ENCODE data around the gene OR4K15.

Gene OR4K15, protein sequence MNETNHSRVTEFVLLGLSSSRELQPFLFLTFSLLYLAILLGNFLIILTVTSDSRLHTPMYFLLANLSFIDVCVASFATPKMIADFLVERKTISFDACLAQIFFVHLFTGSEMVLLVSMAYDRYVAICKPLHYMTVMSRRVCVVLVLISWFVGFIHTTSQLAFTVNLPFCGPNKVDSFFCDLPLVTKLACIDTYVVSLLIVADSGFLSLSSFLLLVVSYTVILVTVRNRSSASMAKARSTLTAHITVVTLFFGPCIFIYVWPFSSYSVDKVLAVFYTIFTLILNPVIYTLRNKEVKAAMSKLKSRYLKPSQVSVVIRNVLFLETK

DNA sequence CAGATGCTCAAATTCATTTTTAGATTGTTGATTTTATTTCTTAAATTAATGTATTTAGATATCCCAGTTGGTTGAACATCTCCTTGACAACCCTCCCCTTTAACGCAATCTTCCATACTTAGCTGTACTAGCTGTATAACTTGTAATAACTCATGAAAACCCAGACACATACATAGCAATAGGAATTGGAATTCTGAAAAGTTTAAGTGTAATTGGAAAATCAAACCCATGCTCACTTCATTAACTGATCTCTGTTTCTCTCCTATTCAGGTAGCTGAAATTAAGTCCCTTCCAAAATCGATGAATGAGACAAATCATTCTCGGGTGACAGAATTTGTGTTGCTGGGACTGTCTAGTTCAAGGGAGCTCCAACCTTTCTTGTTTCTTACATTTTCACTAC is at the start of gene OR4K15:
Gene OR4K15, plus strand, starts transcription at position 301 of the 400 bp plus-strand sequence. Its CDS starts 0 bp downstream, at position 301.
- no peaks in the 10 kb centered on the region for H3K36me3 ChIP-seq (ENCODE audit: control insufficient read depth, insufficient read depth, low read length)
- no peaks in the 10 kb centered on the region for H3K79me2 ChIP-seq
- H3K27me3 ChIP-seq (ENCODE audit: control insufficient read depth, insufficient read depth, low read length): no peaks in the 10 kb centered on the region
- no peaks in the 10 kb centered on the region for H3K4me1 ChIP-seq
- TF ChIP-seq, protein P1, sequence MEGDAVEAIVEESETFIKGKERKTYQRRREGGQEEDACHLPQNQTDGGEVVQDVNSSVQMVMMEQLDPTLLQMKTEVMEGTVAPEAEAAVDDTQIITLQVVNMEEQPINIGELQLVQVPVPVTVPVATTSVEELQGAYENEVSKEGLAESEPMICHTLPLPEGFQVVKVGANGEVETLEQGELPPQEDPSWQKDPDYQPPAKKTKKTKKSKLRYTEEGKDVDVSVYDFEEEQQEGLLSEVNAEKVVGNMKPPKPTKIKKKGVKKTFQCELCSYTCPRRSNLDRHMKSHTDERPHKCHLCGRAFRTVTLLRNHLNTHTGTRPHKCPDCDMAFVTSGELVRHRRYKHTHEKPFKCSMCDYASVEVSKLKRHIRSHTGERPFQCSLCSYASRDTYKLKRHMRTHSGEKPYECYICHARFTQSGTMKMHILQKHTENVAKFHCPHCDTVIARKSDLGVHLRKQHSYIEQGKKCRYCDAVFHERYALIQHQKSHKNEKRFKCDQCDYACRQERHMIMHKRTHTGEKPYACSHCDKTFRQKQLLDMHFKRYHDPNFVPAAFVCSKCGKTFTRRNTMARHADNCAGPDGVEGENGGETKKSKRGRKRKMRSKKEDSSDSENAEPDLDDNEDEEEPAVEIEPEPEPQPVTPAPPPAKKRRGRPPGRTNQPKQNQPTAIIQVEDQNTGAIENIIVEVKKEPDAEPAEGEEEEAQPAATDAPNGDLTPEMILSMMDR (IDR thresholded peaks at IDR 0.05): no peak
- H3K4me2 ChIP-seq (ENCODE audit: low read length): no peak within 1 kb of the TSS
- H3K27ac ChIP-seq: no peak within 1 kb of the TSS
- no peak within 1 kb of the TSS for H3K4me3 ChIP-seq (ENCODE audit: low read depth, low read length)
- H3K9me3 ChIP-seq (ENCODE audit: control insufficient read depth, low read length): no peaks in the 10 kb centered on the region
- no peak within 1 kb of the TSS for H3K9ac ChIP-seq
- H2AFZ ChIP-seq: no peak within 1 kb of the TSS

DNA sequence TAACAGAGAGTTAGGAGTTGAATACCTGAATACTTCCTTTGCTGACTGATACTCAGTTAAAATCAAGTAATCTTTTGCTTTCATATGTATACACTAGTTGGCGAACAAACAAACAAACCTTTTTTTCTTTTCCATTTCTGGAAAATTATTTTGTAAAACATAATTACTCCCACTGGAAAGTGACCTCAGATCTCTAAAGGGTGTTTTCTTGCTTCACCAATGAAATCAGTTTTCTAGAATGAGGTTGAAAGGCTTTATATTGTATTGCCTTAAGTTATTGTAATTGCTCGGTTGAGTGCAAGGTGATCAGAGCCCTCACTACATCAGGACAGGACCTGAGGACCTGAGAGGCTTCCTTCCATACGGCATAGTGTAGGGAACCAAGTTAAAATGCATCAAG is 44.8 kb upstream of the OR4K15 start, which contains the start of gene OR4K1:
Gene OR4K1, plus strand, starts transcription at position 301 of the 400 bp plus-strand sequence. CDS start 4,750 bp downstream, outside the sequence.
- Histone ChIP-seq H2AFZ (no peak within 1 kb of the TSS), H3K27me3 (ENCODE audit: control insufficient read depth, insufficient read depth, low read length) (no peaks in the 10 kb centered on the region), H3K9ac (no peak within 1 kb of the TSS), H3K4me2 (ENCODE audit: low read length) (no peak within 1 kb of the TSS), H3K9me3 (ENCODE audit: control insufficient read depth, low read length) (no peaks in the 10 kb centered on the region), H3K27ac (no peak within 1 kb of the TSS), H3K4me3 (ENCODE audit: low read depth, low read length) (no peak within 1 kb of the TSS), H3K79me2 (no peaks in the 10 kb centered on the region), H3K36me3 (ENCODE audit: control insufficient read depth, insufficient read depth, low read length) (no peaks in the 10 kb centered on the region), H3K4me1 (no peaks in the 10 kb centered on the region)
- TF ChIP-seq, protein P1 (IDR thresholded peaks at IDR 0.05): no peak

DNA sequence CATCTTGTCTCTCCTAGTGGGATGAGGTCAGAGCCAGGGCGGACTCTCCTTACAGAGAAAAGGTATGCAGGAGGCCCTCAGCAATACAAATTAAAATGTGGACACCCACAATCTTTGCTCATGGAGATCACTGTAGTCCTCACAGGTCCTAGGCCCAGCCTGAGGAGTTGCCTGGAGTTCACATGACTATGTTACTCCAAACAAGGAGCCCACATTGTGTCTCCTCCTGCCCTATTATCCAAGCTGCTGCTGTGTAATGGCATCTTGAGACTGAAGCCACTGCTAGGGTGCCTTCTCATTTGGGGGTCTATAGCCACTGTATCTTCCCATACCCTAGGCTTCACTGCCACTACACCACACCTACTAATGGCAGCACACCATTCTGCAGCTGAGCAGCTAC is 33.7 kb upstream of the OR4K15 start:
- Histone ChIP-seq H3K4me3 (ENCODE audit: low read depth, low read length) (no peak overlapping the region), H3K27ac (no peak overlapping the region)
- TF ChIP-seq, protein P1 (IDR thresholded peaks at IDR 0.05): no peak

DNA sequence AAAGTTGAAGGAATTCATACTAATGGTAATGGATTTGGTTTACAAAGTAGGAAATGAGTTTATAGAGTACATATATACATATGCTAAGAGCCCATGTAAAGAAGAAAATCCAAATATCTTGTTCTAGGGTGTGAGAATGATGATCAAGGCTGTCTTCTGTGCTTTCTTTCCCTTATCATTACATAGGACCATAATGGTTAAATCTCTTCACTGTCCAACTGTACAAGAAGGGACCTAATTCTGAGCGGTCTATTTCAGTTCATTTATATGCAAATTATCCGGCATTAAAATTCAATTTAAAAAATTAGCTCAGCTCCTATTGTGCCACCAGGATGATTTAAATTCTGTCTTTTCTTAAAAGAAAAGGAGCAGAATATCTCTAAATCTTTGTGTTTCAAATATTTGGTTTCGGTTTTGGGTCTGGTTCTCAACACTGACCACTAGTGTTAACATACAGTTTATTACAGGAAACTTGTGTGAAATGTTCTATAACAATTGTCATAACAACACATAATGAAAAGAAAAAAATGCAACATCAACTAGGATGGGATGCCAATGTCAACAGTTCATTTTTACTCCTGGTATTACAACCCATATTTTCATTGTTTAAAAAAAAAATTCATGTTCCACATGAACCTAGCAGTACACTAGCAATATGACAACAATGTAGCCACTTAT is 27.8 kb upstream of the OR4K15 start:
- Histone ChIP-seq H3K9ac (no peak overlapping the region), H2AFZ (no peak overlapping the region), H3K36me3 (ENCODE audit: control insufficient read depth, insufficient read depth, low read length) (no peaks in the 10 kb centered on the region), H3K4me1 (no peaks in the 10 kb centered on the region), H3K9me3 (ENCODE audit: control insufficient read depth, low read length) (no peaks in the 10 kb centered on the region), H3K4me2 (ENCODE audit: low read length) (no peak overlapping the region), H3K27me3 (ENCODE audit: control insufficient read depth, insufficient read depth, low read length) (no peaks in the 10 kb centered on the region), H3K4me3 (ENCODE audit: low read depth, low read length) (no peak overlapping the region), H3K79me2 (no peaks in the 10 kb centered on the region), H3K27ac (no peak overlapping the region)
- TF ChIP-seq, protein P1 (IDR thresholded peaks at IDR 0.05): no peak

More for the DNA sequence above, 33.7 kb upstream of the OR4K15 start:
- Histone ChIP-seq H3K9ac (no peak overlapping the region), H3K79me2 (no peaks in the 10 kb centered on the region), H2AFZ (no peak overlapping the region), H3K4me2 (ENCODE audit: low read length) (no peak overlapping the region), H3K4me1 (no peaks in the 10 kb centered on the region), H3K9me3 (ENCODE audit: control insufficient read depth, low read length) (no peaks in the 10 kb centered on the region), H3K27me3 (ENCODE audit: control insufficient read depth, insufficient read depth, low read length) (no peaks in the 10 kb centered on the region), H3K36me3 (ENCODE audit: control insufficient read depth, insufficient read depth, low read length) (no peaks in the 10 kb centered on the region)
